DND-41 (cell line): ENCODE measurements around the gene ATP6AP2.

ENCODE experiments used
- ATAC-seq: fragments of 200-7000 bp; cut with Tn5 transposase; 3 replicates; pipeline ENCODE4 v1.9.1; 2021; ENCODE audit warnings: low read depth; ENCODE audit not compliant: insufficient read depth
- DNase-seq: peaks from one replicate; pipeline ENCODE4 v3.0.0-alpha.2; 2020
- H2AFZ ChIP-seq: 2 replicates; pipeline ENCODE4 v1.6.0; 2012; ENCODE audit warnings: low read depth, low read length
- H3K27ac ChIP-seq: 2 replicates; pipeline ENCODE4 v1.5.1; 2012; ENCODE audit warnings: low read length, inconsistent platforms
- H3K27me3 ChIP-seq: fragments of 200-600 bp; sonication (generic); 2 replicates; pipeline ENCODE4 v1.6.0; 2012; ENCODE audit warnings: low read length, mild to moderate bottlenecking, inconsistent platforms; ENCODE audit not compliant: insufficient read depth, poor library complexity
- H3K36me3 ChIP-seq: 2 replicates; pipeline ENCODE4 v1.5.1; 2012; ENCODE audit warnings: low read length, inconsistent platforms; ENCODE audit not compliant: insufficient read depth
- H3K4me1 ChIP-seq: 2 replicates; pipeline ENCODE4 v1.5.1; 2012; ENCODE audit warnings: mild to moderate bottlenecking, low read length; ENCODE audit not compliant: insufficient read depth
- H3K4me2 ChIP-seq: 2 replicates; pipeline ENCODE4 v1.6.0; 2012; ENCODE audit warnings: mild to moderate bottlenecking, moderate library complexity, low read length, inconsistent platforms; ENCODE audit not compliant: insufficient read depth
- H3K4me3 ChIP-seq, 2 experiments: fragments of 200-600 bp in 1 of 2; shearing (Covaris generic) in 1 of 2; 2 replicates each; pipeline ENCODE4 v1.5.1; 2012 to 2016; ENCODE audit warnings: inconsistent platforms in 2 of 2, low read length in 2 of 2, mild to moderate bottlenecking in 2 of 2, low read depth in 1 of 2, moderate library complexity in 1 of 2
- H3K79me2 ChIP-seq: 2 replicates; pipeline ENCODE4 v1.6.0; 2012; ENCODE audit warnings: low read length, inconsistent platforms; ENCODE audit not compliant: insufficient read depth
- H3K9ac ChIP-seq: 2 replicates; pipeline ENCODE4 v1.6.0; 2012; ENCODE audit warnings: low read depth, mild to moderate bottlenecking, inconsistent platforms, low read length, moderate library complexity
- H3K9me3 ChIP-seq: 2 replicates; pipeline ENCODE4 v1.5.1; 2012; ENCODE audit warnings: low read length, moderate library complexity, mild to moderate bottlenecking, inconsistent platforms; ENCODE audit not compliant: insufficient read depth, severe bottlenecking
- H4K20me1 ChIP-seq: 2 replicates; pipeline ENCODE4 v1.6.0; 2012; ENCODE audit warnings: low read length; ENCODE audit not compliant: insufficient read depth
- EZH2 ChIP-seq: IDR thresholded peaks from 3 replicates; pipeline ENCODE4 v1.6.1; 2012; ENCODE audit warnings: borderline replicate concordance, low read depth, mild to moderate bottlenecking, moderate library complexity, low read length, inconsistent platforms; ENCODE audit not compliant: severe bottlenecking
- TF ChIP-seq, protein P1 (sequence below): IDR thresholded peaks from 2 replicates; pipeline ENCODE4 v1.5.1; 2012; ENCODE audit warnings: borderline replicate concordance, low read length, moderate library complexity, mild to moderate bottlenecking; ENCODE audit not compliant: poor library complexity, severe bottlenecking; ENCODE audit errors: extremely low read depth

The ATP6AP2 gene

GRCh38 chrX:40538406-40538805 lies 42.4 kb upstream of the ATP6AP2 start:
- H3K9ac ChIP-seq: no peak overlapping the region
- no peak overlapping the region for H3K4me3 ChIP-seq
- no peak overlapping the region for H2AFZ ChIP-seq
- no peak overlapping the region for H3K27ac ChIP-seq
- ATAC-seq (no peak), DNase-seq (no peak)
- no peaks in the 10 kb centered on the region for H3K36me3 ChIP-seq
- no peaks in the 10 kb centered on the region for H3K27me3 ChIP-seq
- TF ChIP-seq EZH2: no peak
- TF ChIP-seq, protein P1, sequence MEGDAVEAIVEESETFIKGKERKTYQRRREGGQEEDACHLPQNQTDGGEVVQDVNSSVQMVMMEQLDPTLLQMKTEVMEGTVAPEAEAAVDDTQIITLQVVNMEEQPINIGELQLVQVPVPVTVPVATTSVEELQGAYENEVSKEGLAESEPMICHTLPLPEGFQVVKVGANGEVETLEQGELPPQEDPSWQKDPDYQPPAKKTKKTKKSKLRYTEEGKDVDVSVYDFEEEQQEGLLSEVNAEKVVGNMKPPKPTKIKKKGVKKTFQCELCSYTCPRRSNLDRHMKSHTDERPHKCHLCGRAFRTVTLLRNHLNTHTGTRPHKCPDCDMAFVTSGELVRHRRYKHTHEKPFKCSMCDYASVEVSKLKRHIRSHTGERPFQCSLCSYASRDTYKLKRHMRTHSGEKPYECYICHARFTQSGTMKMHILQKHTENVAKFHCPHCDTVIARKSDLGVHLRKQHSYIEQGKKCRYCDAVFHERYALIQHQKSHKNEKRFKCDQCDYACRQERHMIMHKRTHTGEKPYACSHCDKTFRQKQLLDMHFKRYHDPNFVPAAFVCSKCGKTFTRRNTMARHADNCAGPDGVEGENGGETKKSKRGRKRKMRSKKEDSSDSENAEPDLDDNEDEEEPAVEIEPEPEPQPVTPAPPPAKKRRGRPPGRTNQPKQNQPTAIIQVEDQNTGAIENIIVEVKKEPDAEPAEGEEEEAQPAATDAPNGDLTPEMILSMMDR: no peak
- H3K9me3 ChIP-seq: no peaks in the 10 kb centered on the region
- H3K79me2 ChIP-seq: no peaks in the 10 kb centered on the region
- H3K4me1 ChIP-seq: no peaks in the 10 kb centered on the region
- H3K4me2 ChIP-seq: no peak overlapping the region
- no peaks in the 10 kb centered on the region for H4K20me1 ChIP-seq

GRCh38 chrX:40539214-40540142 lies 41.3 kb upstream of the ATP6AP2 start:
- H4K20me1 ChIP-seq: no peaks in the 10 kb centered on the region
- TF ChIP-seq, protein P1: peak; percentile 55
- no peak for TF ChIP-seq EZH2
- H3K9me3 ChIP-seq: no peaks in the 10 kb centered on the region
- H3K4me3 ChIP-seq: no peak overlapping the region
- H3K27ac ChIP-seq: no peak overlapping the region
- H3K9ac ChIP-seq: no peak overlapping the region
- H3K4me1 ChIP-seq: peaks cover 6% of the 10 kb centered on the region; the same call in 1 of the 2 replicates
- no peak overlapping the region for H3K4me2 ChIP-seq
- ATAC-seq (peak; percentile 88), DNase-seq (peak; percentile 60)
- no peak overlapping the region for H2AFZ ChIP-seq
- H3K36me3 ChIP-seq: no peaks in the 10 kb centered on the region
- H3K27me3 ChIP-seq: no peaks in the 10 kb centered on the region
- H3K79me2 ChIP-seq: no peaks in the 10 kb centered on the region

- Histone ChIP-seq H3K4me3 (no peak overlapping the region), H3K27me3 (no peaks in the 10 kb centered on the region), H3K4me2 (no peak overlapping the region), H3K9ac (no peak overlapping the region), H3K4me1 (peaks cover 6% of the 10 kb centered on the region; the same call in 1 of the 2 replicates), H3K36me3 (no peaks in the 10 kb centered on the region), H3K27ac (no peak overlapping the region), H2AFZ (no peak overlapping the region), H3K9me3 (no peaks in the 10 kb centered on the region), H4K20me1 (no peaks in the 10 kb centered on the region), H3K79me2 (no peaks in the 10 kb centered on the region)
- DNase-seq (no peak), ATAC-seq (no peak)
- no peak for TF ChIP-seq EZH2
- TF ChIP-seq, protein P1: peak; percentile 7
These were observed 38.6 kb upstream of the ATP6AP2 start for GRCh38 chrX:40542208-40542607.

DNA sequence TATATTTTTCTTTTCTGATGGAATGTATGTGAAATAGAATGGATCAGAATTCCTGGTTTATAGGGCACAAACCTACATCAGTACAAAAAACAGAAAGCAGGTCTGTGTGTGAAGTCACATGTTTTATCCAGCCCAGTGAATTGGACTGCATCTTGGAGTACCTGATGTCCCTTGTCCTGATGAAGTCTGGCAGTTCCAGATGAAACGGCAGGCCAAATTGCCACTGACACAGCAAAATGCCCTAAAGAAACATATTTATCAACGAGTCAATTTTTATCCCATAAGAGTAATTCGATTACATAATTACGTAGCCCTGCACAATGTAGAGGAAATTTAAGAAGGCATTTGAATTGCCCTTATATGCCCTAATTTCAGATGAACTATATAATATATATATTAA lies 37.8 kb upstream of the ATP6AP2 start:
- no peak overlapping the region for H3K4me2 ChIP-seq
- no peaks in the 10 kb centered on the region for H3K27me3 ChIP-seq
- no peak overlapping the region for H3K4me3 ChIP-seq
- no peak for DNase-seq
- peaks cover 6% of the 10 kb centered on the region; the same call in 1 of the 2 replicates for H3K4me1 ChIP-seq
- no peaks in the 10 kb centered on the region for H3K9me3 ChIP-seq
- no peak for TF ChIP-seq EZH2
- TF ChIP-seq, protein P1: no peak
- no peaks in the 10 kb centered on the region for H3K36me3 ChIP-seq
- no peak overlapping the region for H3K27ac ChIP-seq
- no peak overlapping the region for H2AFZ ChIP-seq
- H3K9ac ChIP-seq: no peak overlapping the region
- no peaks in the 10 kb centered on the region for H4K20me1 ChIP-seq
- no peak for ATAC-seq
- H3K79me2 ChIP-seq: no peaks in the 10 kb centered on the region
